Stimulated activated memory B cell treated with anti-CD40 and anti-IgM and Interleukin-4, amounts not matched to agents 10 μg/mL and 1 μg/mL and 100 μg/mL, for 72 hours (primary cell): ENCODE results near the gene REXO1.
A peak's percentile ranks its signal among the peaks of the same experiment; 100 is the strongest.

Experiments
- ATAC-seq: fragments of 150-1000 bp; cut with Tn5 transposase; 2 replicates; pipeline ENCODE4 v1.10.0; 2021
- H3K27ac Mint-ChIP-seq: one replicate; pipeline ENCODE4 v1.8.0; 2022; ENCODE audit warnings: mild to moderate bottlenecking, mixed read lengths
- H3K27me3 Mint-ChIP-seq: one replicate; pipeline ENCODE4 v1.8.0; 2022; ENCODE audit warnings: mixed read lengths
- H3K36me3 Mint-ChIP-seq: one replicate; pipeline ENCODE4 v1.8.0; 2022; ENCODE audit warnings: mixed read lengths
- H3K4me1 Mint-ChIP-seq: one replicate; pipeline ENCODE4 v1.8.0; 2022; ENCODE audit warnings: mixed read lengths
- H3K4me3 Mint-ChIP-seq: one replicate; pipeline ENCODE4 v1.8.0; 2022; ENCODE audit warnings: mild to moderate bottlenecking, moderate library complexity, mixed read lengths
- H3K9me3 Mint-ChIP-seq: one replicate; pipeline ENCODE4 v1.8.0; 2022; ENCODE audit warnings: mixed read lengths

The REXO1 gene

DNA sequence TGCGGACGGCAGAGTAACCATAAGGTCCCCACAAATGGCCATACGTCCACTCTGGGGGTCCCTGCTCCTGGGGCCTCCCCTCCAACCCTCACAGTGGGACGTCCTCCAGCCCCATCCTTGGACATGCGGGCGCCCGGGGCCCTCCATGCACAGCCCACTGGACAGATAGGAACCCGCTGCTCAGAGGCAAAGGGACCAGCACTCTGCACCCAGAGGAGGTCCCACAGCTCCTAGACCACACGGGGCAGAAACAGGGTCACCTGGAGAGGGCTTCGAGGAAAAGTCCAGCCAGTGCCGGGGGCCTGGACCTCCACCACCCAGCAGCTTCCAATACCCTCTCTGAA, 11.1 kb downstream of the REXO1 start:
- Mint-ChIP-seq H3K4me1 (peaks cover 52% of the 10 kb centered on the region), H3K4me3 (no peak overlapping the region), H3K27me3 (no peaks in the 10 kb centered on the region), H3K27ac (no peak overlapping the region), H3K36me3 (peaks cover 5% of the 10 kb centered on the region), H3K9me3 (no peaks in the 10 kb centered on the region)
- ATAC-seq: no peak

DNA sequence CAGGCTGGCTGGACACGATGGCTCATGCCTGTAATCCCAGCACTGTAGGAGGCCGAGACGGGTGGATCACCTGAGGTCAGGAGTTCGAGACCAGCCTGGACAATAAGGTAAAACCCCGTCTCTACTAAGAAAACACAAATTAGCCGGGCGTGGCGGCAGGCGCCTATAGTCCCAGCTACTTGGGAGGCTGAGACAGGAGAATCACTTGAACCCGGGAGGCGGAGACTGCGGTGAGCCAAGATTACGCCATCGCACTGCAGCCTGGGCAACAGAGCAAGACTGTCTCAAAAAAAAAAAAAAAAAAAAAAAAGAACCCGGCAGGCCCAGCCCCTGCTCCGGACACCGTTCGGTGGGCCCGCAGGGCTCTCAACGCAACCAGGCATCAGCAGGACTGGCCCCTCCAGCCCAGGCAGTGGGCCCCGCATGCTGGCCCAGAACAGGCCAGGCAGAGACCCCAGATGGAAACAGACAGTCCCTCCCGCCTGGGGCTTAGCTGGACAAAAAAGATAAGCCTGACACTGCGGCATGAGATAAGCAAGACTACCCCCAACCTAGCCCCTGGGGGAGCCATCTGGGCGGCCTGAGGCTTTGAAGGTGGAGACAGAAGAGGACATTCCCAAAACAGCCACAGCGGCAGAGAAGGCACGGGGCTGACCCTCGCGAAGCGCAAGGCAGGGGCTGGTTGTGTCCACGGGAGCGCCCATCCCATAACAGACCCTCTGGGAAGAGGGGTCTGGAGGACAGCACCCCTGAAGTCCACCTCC, 11.6 kb downstream of the REXO1 start:
- Mint-ChIP-seq H3K4me1 (peaks cover 52% of the 10 kb centered on the region), H3K27ac (no peak overlapping the region), H3K9me3 (no peaks in the 10 kb centered on the region), H3K27me3 (no peaks in the 10 kb centered on the region), H3K4me3 (no peak overlapping the region), H3K36me3 (peaks cover 5% of the 10 kb centered on the region)
- no peak for ATAC-seq

DNA sequence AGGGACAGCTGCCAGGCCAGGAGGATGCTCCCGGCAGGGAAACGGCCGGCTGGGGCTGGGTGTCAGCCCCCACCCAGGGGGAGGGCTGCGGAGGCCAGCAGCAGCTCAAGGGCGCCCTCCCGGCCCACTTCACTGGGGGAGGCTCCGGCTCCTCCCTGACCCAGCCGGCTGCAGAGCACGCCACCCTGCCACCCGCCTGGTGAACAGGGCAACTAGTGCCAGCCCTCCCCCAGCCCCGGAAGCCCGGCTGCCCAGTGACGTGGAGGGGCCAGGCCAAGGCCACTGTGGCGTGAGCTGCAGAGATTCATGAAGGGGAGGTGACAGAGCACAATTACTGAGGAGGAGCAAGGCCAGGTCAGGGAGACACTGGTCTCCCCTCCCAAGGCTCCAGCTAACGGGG, 14.7 kb downstream of the REXO1 start:
- Mint-ChIP-seq H3K9me3 (no peaks in the 10 kb centered on the region), H3K27ac (no peak overlapping the region), H3K4me1 (peaks cover 28% of the 10 kb centered on the region), H3K36me3 (peaks cover 15% of the 10 kb centered on the region), H3K27me3 (no peaks in the 10 kb centered on the region), H3K4me3 (no peak overlapping the region)
- no peak for ATAC-seq

DNA sequence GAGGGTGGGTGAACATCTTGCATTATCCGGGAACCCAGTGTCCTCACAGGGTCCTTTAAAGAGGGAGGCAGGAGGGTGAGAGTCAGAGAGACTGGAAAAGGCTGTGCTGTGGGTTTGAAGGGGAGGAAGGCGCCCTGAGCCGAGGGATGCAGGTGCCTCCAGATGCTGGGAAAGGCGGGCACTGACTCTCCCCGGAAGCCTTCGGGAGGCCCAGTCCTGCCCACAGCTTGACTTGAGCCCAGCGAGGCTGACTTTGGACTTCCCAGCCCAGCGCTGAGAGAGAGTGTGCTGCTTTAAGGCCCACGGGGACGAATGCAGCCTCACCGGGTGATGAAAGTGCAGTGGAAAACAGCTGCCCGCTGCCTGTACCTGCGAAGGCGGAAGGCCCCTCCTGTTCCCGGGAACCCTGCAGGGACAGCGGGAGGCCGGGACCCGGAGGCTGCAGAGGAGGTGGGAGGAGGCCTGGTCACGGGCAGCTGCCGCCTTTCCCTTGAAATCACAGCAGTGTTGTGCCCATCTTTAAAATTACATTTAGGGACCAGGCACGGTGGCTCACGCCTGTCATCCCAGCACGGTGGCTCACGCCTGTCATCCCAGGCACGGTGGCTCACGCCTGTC, 16.1 kb downstream of the REXO1 start:
- peaks cover 16% of the 10 kb centered on the region for H3K36me3 Mint-ChIP-seq
- no peaks in the 10 kb centered on the region for H3K27me3 Mint-ChIP-seq
- peaks cover 15% of the 10 kb centered on the region for H3K4me1 Mint-ChIP-seq
- no peak overlapping the region for H3K4me3 Mint-ChIP-seq
- ATAC-seq: no peak
- no peak overlapping the region for H3K27ac Mint-ChIP-seq
- no peaks in the 10 kb centered on the region for H3K9me3 Mint-ChIP-seq

DNA sequence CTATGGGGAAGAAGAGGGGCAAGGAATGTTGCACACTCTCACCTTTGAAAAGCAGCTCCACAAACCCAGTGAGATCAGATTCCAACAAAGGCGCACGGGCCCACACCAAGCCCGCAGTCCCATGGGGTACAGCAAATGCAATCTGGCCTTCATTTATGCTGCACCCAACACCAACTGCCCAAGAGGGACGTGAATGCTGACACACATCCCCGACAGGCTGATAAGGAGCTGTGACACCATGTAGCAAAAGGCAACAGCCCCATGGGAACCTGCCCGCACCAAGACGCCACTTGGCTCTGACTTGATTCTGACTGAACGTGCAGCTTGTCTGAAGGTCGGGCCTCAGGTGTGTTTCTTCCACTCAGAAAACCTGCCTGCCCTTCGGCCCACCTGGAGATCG, 17.3 kb downstream of the REXO1 start:
- ATAC-seq: no peak
- Mint-ChIP-seq H3K9me3 (no peaks in the 10 kb centered on the region), H3K27ac (no peak overlapping the region), H3K36me3 (peaks cover 21% of the 10 kb centered on the region), H3K4me3 (no peak overlapping the region), H3K4me1 (peaks cover 13% of the 10 kb centered on the region), H3K27me3 (no peaks in the 10 kb centered on the region)

DNA sequence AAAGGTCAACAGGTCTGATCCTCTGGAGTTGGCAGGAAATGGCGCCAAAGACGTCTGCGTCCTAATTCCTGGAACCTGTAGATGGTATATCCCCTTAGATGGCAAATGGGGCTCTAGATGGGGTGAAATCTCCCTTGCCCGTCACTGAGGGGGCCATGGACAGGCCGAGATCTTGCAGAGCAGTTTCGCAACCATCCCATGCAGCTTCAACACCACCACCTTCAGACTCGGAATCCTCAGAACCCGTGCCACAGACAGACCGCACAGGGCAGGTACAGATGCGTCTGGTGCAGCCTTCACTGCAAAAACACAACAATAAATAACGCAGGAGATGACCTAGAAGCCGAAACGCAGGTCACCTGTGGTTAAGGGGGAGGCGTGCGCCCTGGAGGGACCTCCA, 17.7 kb downstream of the REXO1 start:
- Mint-ChIP-seq H3K36me3 (peaks cover 25% of the 10 kb centered on the region), H3K27me3 (no peaks in the 10 kb centered on the region), H3K4me1 (peaks cover 17% of the 10 kb centered on the region), H3K9me3 (no peaks in the 10 kb centered on the region), H3K27ac (no peak overlapping the region), H3K4me3 (no peak overlapping the region)
- ATAC-seq: no peak

DNA sequence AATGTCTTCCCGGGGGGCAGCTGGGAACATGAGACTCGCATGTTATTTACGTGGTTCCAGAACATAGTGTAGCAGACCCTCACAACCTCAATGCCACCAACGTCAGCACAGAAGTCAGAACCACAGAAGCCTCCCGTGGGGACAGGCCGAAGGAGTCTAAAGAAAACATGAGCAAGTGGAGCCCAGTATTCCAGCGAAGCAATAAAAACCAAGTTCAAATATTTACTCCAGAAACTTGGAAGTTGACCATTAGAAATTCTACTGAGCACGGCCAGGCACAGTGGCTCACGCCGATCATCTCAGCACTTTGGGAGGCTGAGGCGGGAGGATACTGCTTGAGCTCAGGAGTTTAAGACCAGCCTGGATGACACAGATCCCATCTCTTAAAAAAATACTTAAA, 18.3 kb downstream of the REXO1 start:
- ATAC-seq: no peak
- peaks cover 25% of the 10 kb centered on the region for H3K36me3 Mint-ChIP-seq
- no peak overlapping the region for H3K4me3 Mint-ChIP-seq
- H3K27ac Mint-ChIP-seq: no peak overlapping the region
- H3K27me3 Mint-ChIP-seq: no peaks in the 10 kb centered on the region
- peaks cover 18% of the 10 kb centered on the region for H3K4me1 Mint-ChIP-seq
- H3K9me3 Mint-ChIP-seq: no peaks in the 10 kb centered on the region

DNA sequence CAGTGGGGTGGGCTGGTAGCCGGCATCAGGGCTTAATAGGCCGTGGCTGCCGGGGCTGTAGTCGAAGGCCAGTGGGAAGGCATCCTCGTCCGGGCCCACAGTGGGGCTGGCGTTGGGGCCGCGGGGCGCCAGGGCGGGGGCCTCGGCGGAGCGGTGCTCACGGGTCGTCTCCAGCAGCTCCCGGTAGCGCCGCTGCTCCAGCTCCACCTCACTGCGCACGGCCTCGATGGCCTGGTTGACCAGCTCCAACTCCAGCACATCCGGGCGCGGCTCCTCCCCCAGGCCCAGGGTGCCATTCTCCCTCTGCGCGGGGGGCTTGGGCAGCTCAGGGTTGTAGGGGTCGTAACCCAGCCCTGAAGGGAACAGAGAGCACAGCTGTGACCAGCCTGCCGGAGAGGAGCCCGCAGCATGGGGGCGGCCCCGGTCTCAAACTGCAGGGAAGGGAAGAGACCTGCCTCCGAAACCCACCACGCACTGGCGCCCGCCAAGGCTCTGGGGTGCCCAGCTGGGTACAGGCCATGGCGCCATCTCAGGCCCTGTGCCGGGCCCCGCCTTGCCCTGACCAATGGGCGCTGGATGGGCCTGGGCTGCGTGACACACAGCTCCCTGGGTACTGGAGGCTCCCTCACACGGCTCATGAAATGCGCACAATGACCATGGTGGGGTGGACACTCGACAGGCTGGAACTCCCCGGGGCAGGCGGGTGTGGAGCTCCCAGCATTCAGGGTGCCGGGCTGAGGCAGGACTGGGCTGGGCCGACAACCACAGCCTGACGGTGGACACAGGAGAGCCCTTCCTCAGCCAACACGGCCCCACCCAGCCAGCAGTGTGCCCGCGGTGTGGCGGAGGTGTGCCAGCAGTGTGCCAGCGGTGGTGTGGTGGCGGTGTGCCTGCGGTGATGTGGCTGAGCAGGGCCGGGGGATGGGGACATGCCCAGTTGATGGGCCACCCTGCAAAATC, 19.7 kb downstream of the REXO1 start:
- Mint-ChIP-seq H3K27me3 (no peaks in the 10 kb centered on the region), H3K36me3 (peaks cover 31% of the 10 kb centered on the region), H3K9me3 (no peaks in the 10 kb centered on the region), H3K4me1 (peaks cover 18% of the 10 kb centered on the region), H3K4me3 (no peak overlapping the region), H3K27ac (no peak overlapping the region)
- ATAC-seq: peak; percentile 39

DNA sequence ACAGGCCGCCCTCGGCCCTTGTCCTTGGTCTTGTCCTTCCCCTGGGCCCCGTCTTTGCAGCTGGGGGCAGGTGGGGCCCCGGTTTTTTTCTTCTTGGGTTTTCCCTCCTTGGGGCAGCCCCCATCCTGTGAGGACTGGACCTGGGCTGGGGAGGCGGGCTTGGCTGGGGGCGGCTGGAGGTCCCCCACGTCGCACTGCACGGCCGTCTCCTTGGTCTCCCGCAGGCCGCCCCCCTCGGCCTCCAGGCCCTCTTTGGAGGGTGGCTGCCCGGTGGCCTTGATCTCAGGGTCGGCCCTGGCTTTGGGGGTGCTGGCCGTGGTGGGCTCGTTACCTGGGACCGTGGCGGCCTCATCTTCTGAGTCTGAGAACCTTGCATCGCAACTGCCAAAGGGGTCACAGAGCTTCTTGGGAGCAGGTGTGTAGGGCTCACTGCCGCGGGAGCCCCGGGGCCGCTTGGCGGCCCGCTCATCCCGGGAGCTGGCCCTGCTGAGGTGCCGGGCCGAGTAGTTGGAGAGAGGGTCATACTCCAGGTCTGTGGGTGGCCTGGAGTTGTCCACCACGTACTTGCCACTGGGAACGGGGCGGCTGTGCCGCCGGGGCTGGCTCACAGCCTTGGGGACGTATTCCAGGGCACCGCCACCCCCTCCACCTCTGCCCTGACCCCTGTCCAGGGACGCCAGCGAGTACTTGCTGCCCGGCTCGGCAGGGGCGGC, 20.6 kb downstream of the REXO1 start:
- peaks cover 38% of the 10 kb centered on the region for H3K36me3 Mint-ChIP-seq
- no peaks in the 10 kb centered on the region for H3K9me3 Mint-ChIP-seq
- H3K27me3 Mint-ChIP-seq: no peaks in the 10 kb centered on the region
- peaks cover 18% of the 10 kb centered on the region for H3K4me1 Mint-ChIP-seq
- ATAC-seq: peak; percentile 14
- no peak overlapping the region for H3K4me3 Mint-ChIP-seq
- no peak overlapping the region for H3K27ac Mint-ChIP-seq

DNA sequence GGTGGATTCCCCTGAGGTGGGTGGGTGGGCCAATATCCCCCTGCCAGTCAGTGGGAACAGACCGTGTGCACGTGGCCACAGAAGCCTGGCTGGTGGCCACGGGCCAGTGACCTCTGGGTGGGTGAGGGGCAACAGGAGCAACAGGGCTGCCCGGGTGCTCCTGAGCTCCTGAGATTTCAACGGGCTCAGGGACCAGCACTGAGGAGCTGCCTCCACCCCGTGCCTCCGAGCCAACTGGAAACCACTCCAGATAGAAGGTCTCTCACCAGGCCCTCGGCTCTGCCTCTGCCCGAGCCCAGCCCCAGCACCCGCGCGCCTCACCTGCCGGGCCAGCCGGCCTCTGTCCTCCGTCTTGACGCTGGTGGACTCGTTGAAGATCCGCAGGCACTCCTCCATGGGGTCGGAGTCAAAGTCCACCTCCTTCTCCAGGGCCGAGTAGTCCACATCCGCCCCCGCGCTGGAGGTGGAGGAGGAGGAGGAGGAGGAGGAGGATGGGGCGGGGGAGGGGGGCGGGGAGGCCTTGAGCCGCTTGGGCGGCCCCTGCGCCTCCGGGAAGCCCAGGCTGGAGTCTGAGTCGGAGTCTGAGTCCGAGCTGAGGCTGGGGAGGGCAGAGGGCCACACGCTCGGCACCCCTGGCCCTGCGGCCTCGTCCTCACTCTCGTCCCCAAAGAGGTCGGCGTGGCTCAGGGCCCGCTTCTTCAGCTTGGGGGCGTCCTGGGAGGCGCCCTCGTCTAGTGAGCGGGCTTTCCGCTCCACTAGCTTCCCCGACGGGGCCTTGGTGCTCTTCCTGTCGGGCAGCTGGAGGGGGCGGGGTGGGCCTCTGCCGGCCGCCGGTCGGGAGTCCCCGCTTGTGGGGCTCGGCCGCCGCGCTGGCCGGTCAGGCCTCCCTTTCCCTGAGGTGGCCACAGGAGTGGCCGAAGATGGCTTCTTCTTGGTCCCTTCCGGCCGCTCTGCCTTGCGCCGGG, 21.4 kb downstream of the REXO1 start:
- no peaks in the 10 kb centered on the region for H3K9me3 Mint-ChIP-seq
- no peak for ATAC-seq
- no peak overlapping the region for H3K27ac Mint-ChIP-seq
- peaks cover 47% of the 10 kb centered on the region for H3K36me3 Mint-ChIP-seq
- no peak overlapping the region for H3K4me3 Mint-ChIP-seq
- H3K4me1 Mint-ChIP-seq: peaks cover 13% of the 10 kb centered on the region
- no peaks in the 10 kb centered on the region for H3K27me3 Mint-ChIP-seq

DNA sequence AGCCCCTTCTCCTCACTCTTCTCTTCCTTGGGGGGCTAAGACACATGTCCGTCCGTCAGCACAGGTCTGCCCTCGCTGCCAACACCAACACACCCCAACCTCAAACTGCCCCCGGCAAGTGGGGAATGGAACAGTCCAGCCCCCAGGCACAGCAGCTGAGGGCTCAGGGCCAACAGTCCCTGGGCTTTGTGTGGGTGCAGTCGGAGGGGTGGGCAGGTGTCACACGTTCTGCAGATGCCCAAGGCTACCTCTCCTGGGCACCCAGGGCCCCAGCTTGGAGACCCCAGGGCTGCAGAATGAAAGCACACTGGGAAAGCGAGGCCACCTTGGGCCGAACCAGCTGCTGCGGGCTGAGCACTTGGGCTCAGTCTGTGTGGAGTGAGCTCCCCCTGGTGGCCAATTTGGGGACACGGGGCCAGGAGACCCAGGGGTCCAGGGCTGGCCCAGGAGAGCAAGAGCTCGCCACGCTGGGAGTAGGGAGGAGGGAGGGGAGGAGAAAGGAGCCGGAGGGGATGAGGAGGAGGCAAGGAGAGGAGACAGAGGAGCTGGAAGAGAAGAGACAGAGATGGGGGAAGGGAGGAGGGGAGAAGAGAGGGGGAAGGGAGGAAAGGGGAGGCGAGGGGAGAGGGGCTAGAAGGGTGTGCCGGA, 22.2 kb downstream of the REXO1 start:
- H3K36me3 Mint-ChIP-seq: peaks cover 50% of the 10 kb centered on the region
- no peaks in the 10 kb centered on the region for H3K9me3 Mint-ChIP-seq
- peak; percentile 76 for ATAC-seq
- no peak overlapping the region for H3K4me3 Mint-ChIP-seq
- H3K4me1 Mint-ChIP-seq: peaks cover 9% of the 10 kb centered on the region
- no peak overlapping the region for H3K27ac Mint-ChIP-seq
- no peaks in the 10 kb centered on the region for H3K27me3 Mint-ChIP-seq

DNA sequence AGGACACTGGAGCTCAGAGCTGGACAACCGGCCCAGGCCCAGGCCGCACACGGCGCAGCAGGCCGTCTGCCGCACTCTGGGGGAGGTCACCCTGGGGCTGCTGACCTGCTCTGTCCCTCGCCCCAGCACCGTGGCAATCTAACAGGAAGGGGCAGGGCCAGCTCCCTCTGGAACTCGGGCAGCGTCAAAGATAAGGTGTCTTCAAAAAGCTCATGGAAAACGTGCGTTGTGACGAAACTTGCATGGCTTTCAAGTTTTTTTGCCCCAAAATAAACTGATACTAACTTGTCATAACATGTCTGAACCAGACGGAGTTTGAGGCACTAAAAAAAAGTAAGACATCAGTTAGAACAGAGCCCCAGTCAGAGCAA, 24.0 kb downstream of the REXO1 start:
- ATAC-seq: no peak
- H3K27ac Mint-ChIP-seq: no peak overlapping the region
- peaks cover 54% of the 10 kb centered on the region for H3K36me3 Mint-ChIP-seq
- H3K9me3 Mint-ChIP-seq: no peaks in the 10 kb centered on the region
- peaks cover 9% of the 10 kb centered on the region for H3K4me1 Mint-ChIP-seq
- H3K4me3 Mint-ChIP-seq: no peak overlapping the region
- H3K27me3 Mint-ChIP-seq: no peaks in the 10 kb centered on the region

DNA sequence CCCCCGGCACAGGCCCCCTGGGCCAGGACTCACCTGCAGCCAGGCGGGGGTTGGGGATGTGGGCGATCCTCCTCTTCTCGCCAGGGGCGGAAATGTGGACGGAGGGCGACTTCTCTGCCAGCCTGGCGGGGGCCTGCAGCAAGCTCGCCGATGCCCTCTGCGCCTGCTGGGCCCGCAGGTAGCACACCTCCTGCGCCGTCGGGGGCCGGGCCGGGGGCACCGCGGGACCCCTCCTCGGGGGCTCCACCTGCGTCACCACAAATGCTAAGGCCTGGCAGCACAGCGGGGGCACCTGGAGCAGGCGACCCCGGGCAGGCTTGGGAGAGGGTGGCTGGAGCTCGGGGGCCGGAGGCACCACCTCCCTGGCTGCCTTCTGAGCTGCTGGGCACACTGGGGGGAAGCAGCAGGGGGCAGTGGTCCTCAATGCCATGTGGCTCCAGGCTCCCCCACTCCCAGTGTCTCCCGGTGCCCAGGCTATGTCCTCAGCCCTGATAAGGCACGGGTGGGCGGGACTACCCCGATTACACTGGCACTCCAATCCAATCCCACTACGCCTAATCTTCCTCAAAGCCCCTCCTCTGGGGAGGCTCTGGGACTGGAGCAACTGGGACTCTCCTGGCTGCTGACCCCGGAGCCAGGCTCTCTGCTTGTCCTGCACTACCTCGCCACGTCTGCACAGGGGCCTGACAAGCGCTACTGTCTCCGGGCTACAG, 24.6 kb downstream of the REXO1 start:
- Mint-ChIP-seq H3K36me3 (peaks cover 51% of the 10 kb centered on the region), H3K4me1 (peaks cover 9% of the 10 kb centered on the region)
- ATAC-seq: no peak

More for the DNA sequence above, 24.6 kb downstream of the REXO1 start:
- no peaks in the 10 kb centered on the region for H3K9me3 Mint-ChIP-seq
- no peak overlapping the region for H3K27ac Mint-ChIP-seq
- no peaks in the 10 kb centered on the region for H3K27me3 Mint-ChIP-seq
- no peak overlapping the region for H3K4me3 Mint-ChIP-seq
